Endodermal cell (in vitro differentiated cells): ENCODE results near the gene TMEM8B. TPM values are rescaled to one million over a fixed set of nuclear protein-coding genes. Genes with fewer than 3 reads are reported as not detected.
A peak's percentile ranks its signal among the peaks of the same experiment; 100 is the strongest.

Source experiments
- DNase-seq: peaks from one replicate; pipeline ENCODE4 v3.0.0-alpha.2; 2017
- H3K27ac ChIP-seq: 2 replicates; pipeline ENCODE4 v1.5.1; 2013; ENCODE audit warnings: mild to moderate bottlenecking, low read depth, low read length, moderate library complexity
- H3K27me3 ChIP-seq: 2 replicates; pipeline ENCODE4 v1.6.1; 2013; ENCODE audit warnings: mild to moderate bottlenecking, low read length, moderate library complexity; ENCODE audit not compliant: insufficient read depth, control insufficient read depth, poor library complexity, severe bottlenecking
- H3K36me3 ChIP-seq: 2 replicates; pipeline ENCODE4 v1.7.0; 2013; ENCODE audit warnings: mild to moderate bottlenecking, low read length, moderate library complexity; ENCODE audit not compliant: control insufficient read depth, insufficient read depth
- H3K4me1 ChIP-seq: one replicate; pipeline ENCODE4 v1.7.0; 2013; ENCODE audit warnings: low read length; ENCODE audit not compliant: control insufficient read depth, insufficient read depth
- H3K4me3 ChIP-seq: 2 replicates; pipeline ENCODE4 v1.5.1; 2013; ENCODE audit warnings: mild to moderate bottlenecking, low read length, moderate library complexity
- H3K9ac ChIP-seq: 2 replicates; pipeline ENCODE4 v1.6.1; 2013; ENCODE audit warnings: mild to moderate bottlenecking, low read length, moderate library complexity; ENCODE audit not compliant: poor library complexity, severe bottlenecking; ENCODE audit errors: extremely low read depth
- H3K9me3 ChIP-seq: 2 replicates; pipeline ENCODE4 v1.6.1; 2013; ENCODE audit warnings: mild to moderate bottlenecking, low read length, moderate library complexity; ENCODE audit not compliant: control insufficient read depth
- H3K27ac Mint-ChIP-seq: 2 replicates; pipeline ENCODE4 v1.8.0; 2020; ENCODE audit warnings: mixed read lengths
- H3K27me3 Mint-ChIP-seq: 2 replicates; pipeline ENCODE4 v1.8.0; 2021; ENCODE audit warnings: mild to moderate bottlenecking, mixed read lengths; ENCODE audit not compliant: insufficient read depth
- H3K36me3 Mint-ChIP-seq: 2 replicates; pipeline ENCODE4 v1.8.0; 2020; ENCODE audit warnings: low read depth, mixed read lengths
- H3K4me1 Mint-ChIP-seq: 2 replicates; pipeline ENCODE4 v1.8.0; 2020; ENCODE audit warnings: mixed read lengths
- H3K4me3 Mint-ChIP-seq: 2 replicates; pipeline ENCODE4 v1.8.0; 2020; ENCODE audit warnings: mild to moderate bottlenecking, moderate library complexity, mixed read lengths
- H3K9me3 Mint-ChIP-seq: 2 replicates; pipeline ENCODE4 v1.8.0; 2020; ENCODE audit warnings: mild to moderate bottlenecking, mixed read lengths
- WGBS, 2 experiments: methylation state at CpG; one replicate each; pipeline versions ENCODE4 v1.1.5 to v1.1.7; 2013; ENCODE audit warnings: missing lambda C conversion rate in 2 of 2, mixed read lengths in 1 of 2; ENCODE audit not compliant: insufficient coverage in 1 of 2, insufficient read length in 1 of 2; 5-methylcytosine and 5-hydroxymethylcytosine counted together
- total RNA-seq, 2 donors: library from RNA; stranded (reverse); fragmentation: NEBNext Ultra II Directional in 1 of 2; extraction: Animal tissue kit (Norgen Biotek cat#: 25700) in 1 of 2; gene quantifications; 2 replicates in 1 of 2; 3 replicates in 1 of 2; pipeline ENCODE4 v1.2.1, GENCODE V29; 2021
- TF ChIP-seq, protein P1 (sequence below): fragments of 200-600 bp; sonication (generic); conservative IDR thresholded peaks from 2 replicates; pipeline ENCODE4 v1.5.0; 2021; ENCODE audit warnings: antibody characterized with exemption, mild to moderate bottlenecking

The TMEM8B gene
- total RNA-seq, 2 donors from 2014 or later: 12.8 to 18.3 TPM

DNA sequence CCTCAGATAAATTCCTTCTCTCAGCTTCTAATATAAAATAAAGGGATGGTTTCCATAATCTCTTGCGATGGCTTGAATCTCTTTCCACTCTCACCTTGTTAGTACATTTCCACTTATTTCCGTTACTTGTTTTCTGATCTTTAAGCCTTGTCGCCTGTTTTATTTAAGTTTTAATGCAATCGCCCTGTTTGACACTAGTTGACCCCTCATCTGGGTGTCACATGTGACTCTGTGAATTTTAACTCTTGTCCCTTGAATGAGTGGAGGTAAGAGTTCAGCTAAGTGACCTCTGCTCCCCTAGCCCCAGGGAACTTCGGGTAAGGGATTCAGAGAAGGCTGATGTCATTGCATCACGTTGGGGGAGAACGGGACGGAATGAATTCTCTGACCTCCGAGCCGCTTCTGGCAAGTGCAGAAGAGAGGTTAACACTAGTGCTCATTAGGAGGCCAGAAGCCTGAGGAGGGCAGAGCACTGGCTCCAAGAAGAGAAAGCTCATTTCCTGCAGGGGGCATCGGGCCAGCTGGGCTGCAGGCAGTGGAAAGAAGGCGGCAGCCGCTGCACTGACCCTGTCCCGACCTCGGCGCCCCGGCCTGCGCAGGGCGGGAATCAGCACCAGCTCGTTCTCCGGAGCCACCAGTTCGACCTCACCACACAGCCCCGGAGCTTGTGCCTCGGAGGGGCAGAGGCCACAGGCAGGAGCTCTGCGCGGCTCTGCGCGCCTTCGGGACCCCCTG is 14.8 kb upstream of the TMEM8B start:
- H3K4me1 Mint-ChIP-seq: peaks cover 19% of the 10 kb centered on the region

DNA sequence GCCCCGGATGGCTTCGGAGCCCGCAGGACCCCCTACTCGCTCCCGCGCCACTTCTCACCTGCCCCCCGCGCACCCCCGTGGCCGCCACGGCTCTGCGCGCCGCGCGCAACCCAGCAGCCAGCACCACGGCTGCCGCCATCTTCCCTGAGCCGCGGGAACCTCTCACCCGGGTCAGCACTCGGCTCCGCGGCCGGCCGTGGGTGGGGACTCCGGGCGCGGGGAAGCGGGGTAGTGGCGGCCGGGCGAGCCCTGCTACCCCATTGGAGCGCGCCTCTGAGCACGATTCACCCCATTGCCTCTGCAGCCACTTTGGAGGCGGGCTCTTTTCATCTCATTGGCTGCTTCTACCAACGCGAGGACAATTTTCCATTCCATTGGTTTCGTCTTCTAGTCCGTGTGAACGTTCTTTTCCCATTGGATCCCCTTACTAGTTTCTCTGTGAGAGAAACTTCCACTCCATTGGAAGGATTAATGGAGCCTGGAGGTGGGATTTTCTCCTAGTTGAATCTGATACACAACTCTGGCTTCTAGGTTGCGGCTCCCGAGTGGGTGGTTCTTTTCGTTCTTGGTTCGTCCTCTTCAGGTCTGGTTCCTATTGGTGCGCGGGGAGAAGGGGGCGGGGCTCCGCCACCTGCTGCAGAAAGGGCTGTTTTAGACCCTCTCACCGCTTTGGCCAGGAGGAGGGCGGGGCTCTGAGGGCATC is 14.0 kb upstream of the TMEM8B start, which contains the start of gene HINT2:
TSS of gene HINT2 (minus strand) at position 202 of the 703 bp plus-strand sequence. CDS start at position 139, 63 bp downstream.
- Mint-ChIP-seq H3K9me3 (no peaks in the 10 kb centered on the region), H3K36me3 (no peaks in the 10 kb centered on the region), H3K4me1 (peaks cover 19% of the 10 kb centered on the region), H3K27ac (peak within 1 kb of the TSS; percentile 97), H3K27me3 (peaks cover 10% of the 10 kb centered on the region), H3K4me3 (peak within 1 kb of the TSS; percentile 81)
- Histone ChIP-seq H3K9ac (peak within 1 kb of the TSS; percentile 74), H3K36me3 (no peaks in the 10 kb centered on the region), H3K27ac (peak within 1 kb of the TSS; percentile 92), H3K27me3 (peaks cover 11% of the 10 kb centered on the region), H3K4me1 (no peaks in the 10 kb centered on the region), H3K9me3 (no peaks in the 10 kb centered on the region), H3K4me3 (peak within 1 kb of the TSS; percentile 84)
- peak; percentile 99 for DNase-seq
- TF ChIP-seq, protein P1, sequence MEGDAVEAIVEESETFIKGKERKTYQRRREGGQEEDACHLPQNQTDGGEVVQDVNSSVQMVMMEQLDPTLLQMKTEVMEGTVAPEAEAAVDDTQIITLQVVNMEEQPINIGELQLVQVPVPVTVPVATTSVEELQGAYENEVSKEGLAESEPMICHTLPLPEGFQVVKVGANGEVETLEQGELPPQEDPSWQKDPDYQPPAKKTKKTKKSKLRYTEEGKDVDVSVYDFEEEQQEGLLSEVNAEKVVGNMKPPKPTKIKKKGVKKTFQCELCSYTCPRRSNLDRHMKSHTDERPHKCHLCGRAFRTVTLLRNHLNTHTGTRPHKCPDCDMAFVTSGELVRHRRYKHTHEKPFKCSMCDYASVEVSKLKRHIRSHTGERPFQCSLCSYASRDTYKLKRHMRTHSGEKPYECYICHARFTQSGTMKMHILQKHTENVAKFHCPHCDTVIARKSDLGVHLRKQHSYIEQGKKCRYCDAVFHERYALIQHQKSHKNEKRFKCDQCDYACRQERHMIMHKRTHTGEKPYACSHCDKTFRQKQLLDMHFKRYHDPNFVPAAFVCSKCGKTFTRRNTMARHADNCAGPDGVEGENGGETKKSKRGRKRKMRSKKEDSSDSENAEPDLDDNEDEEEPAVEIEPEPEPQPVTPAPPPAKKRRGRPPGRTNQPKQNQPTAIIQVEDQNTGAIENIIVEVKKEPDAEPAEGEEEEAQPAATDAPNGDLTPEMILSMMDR: peak; percentile 6
- 0% methylated on average over 32 to 52 of the region's 52 CpGs for WGBS, 2 experiments

More for the DNA sequence above, 14.8 kb upstream of the TMEM8B start:
- TF ChIP-seq, protein P1: peak; percentile 69
- DNase-seq: peak; percentile 93
- H3K27me3 Mint-ChIP-seq: peaks cover 10% of the 10 kb centered on the region
- Histone ChIP-seq H3K4me1 (no peaks in the 10 kb centered on the region), H3K9ac (peak overlapping the region; percentile 74), H3K9me3 (no peaks in the 10 kb centered on the region), H3K36me3 (no peaks in the 10 kb centered on the region), H3K27me3 (peaks cover 11% of the 10 kb centered on the region), H3K27ac (peak overlapping the region; percentile 92), H3K4me3 (peak overlapping the region; percentile 84)
- 11 to 27% methylated on average over 10 to 29 of the region's 29 CpGs for WGBS, 2 experiments
- no peaks in the 10 kb centered on the region for H3K9me3 Mint-ChIP-seq
- H3K36me3 Mint-ChIP-seq: peaks cover 3% of the 10 kb centered on the region
- H3K4me3 Mint-ChIP-seq: peak overlapping the region; percentile 81
- peak overlapping the region; percentile 84 for H3K27ac Mint-ChIP-seq

DNA sequence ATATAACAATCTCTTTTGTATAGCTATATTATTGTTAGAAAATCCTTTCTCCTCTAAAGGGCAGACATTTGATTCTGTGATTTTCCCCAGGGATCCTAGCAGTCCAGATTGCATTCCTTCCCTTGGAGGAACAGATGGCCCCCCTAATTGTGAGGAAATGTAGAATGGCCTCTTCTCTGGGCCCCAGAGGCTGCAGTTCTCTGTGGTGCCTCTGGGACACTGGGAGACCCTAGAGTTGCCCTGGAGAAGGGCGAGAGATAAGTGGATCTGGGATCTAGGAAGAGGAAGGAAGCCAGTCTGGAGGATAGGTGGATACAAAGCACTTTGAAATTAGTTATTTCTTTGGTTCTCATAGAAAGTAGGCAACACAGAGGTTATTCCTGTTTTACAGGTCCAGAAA is 12.3 kb upstream of the TMEM8B start:
- TF ChIP-seq, protein P1: peak; percentile 68
- no peak overlapping the region for H3K27ac ChIP-seq
- Mint-ChIP-seq H3K36me3 (no peaks in the 10 kb centered on the region), H3K27me3 (peaks cover 7% of the 10 kb centered on the region), H3K4me3 (no peak overlapping the region), H3K27ac (no peak overlapping the region), H3K9me3 (no peaks in the 10 kb centered on the region), H3K4me1 (peaks cover 19% of the 10 kb centered on the region)
- peak; percentile 75 for DNase-seq
- no peaks in the 10 kb centered on the region for H3K9me3 ChIP-seq
- no peak overlapping the region for H3K9ac ChIP-seq
- H3K4me1 ChIP-seq: no peaks in the 10 kb centered on the region
- peaks cover 11% of the 10 kb centered on the region for H3K27me3 ChIP-seq
- no peak overlapping the region for H3K4me3 ChIP-seq
- 70 to 78% methylated on average over 1 of the region's 1 CpG for WGBS, 2 experiments
- no peaks in the 10 kb centered on the region for H3K36me3 ChIP-seq
